OCI-LY3 (cell line): Measurements from ENCODE around the gene KPNB1.

Experiments used
- EZH2phosphoT487 ChIP-seq: fragments of 200-600 bp; shearing (Covaris generic); IDR thresholded peaks from 2 replicates; pipeline ENCODE4 v1.6.1; 2018; ENCODE audit warnings: antibody characterized with exemption, mixed run types, low read depth
- TF ChIP-seq, protein P1 (sequence below): fragments of 200-600, 300-600 bp; sonication (generic); IDR thresholded peaks from 2 replicates; pipeline ENCODE4 v1.5.1; 2014; ENCODE audit warnings: antibody characterized with exemption, low read length, low read depth

DNA sequence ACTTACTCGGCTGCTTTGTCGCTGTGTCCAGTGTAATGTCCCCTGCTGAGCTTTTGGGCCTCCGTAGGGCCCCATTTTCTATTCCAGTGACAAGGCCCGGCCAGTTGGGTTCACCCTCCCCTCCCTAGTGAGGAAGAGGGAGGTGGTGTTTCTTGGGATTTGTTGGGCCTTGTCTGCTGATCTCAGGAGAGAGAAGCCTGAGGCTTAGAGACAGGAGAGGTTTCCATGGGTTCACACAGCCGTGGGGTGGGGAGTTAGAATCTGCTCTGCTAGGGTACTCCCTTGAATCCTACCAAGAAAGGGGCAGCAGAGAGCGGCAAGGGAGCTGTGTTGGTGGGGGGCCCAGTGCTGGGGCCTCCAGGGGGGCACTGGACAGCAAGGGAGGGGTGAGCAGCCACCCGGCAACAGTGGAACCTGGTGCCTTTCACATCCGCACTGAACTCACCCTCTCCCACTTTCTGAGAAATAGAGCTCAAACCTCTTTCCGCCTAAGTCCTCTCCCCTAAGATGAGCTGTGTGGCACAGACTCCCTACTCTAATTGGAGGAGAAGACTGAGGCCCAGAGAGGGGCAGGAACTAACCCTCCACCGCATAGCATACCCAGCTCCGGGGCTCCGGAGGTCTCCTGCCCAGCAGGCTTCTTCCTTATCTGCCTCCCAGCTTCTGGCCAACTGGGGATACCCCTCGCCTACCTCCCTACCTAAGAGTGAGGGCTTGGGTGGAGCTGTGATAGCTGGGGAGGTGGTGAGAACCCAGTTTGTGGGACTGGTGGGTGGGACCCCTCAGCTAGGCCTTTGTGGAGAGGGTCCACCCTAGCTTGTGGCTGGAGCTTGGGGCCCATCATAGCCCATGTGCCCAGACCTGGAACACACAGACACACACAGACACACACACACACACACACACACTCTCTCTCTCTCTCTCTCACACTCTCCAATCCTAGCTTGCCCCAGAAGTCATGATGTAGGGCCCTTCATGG lies 51.0 kb downstream of the KPNB1 start:
- TF ChIP-seq, protein P1, sequence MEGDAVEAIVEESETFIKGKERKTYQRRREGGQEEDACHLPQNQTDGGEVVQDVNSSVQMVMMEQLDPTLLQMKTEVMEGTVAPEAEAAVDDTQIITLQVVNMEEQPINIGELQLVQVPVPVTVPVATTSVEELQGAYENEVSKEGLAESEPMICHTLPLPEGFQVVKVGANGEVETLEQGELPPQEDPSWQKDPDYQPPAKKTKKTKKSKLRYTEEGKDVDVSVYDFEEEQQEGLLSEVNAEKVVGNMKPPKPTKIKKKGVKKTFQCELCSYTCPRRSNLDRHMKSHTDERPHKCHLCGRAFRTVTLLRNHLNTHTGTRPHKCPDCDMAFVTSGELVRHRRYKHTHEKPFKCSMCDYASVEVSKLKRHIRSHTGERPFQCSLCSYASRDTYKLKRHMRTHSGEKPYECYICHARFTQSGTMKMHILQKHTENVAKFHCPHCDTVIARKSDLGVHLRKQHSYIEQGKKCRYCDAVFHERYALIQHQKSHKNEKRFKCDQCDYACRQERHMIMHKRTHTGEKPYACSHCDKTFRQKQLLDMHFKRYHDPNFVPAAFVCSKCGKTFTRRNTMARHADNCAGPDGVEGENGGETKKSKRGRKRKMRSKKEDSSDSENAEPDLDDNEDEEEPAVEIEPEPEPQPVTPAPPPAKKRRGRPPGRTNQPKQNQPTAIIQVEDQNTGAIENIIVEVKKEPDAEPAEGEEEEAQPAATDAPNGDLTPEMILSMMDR, result no peak
- no peak for TF ChIP-seq EZH2phosphoT487
